GM21619 (cell line): ENCODE data around the gene ZNF512B.
"Not testable (repeated sequence)": the region's sequence is repeated elsewhere in the genome, so short reads cannot be mapped to it uniquely, and the experiment has no call there.

ENCODE experiments used
- ATAC-seq: cut with Tn5 transposase; IDR thresholded peaks from one replicate; pipeline ENCODE4 v1.9.1; 2021; ENCODE audit not compliant: unreplicated experiment

ZNF512B gene

DNA sequence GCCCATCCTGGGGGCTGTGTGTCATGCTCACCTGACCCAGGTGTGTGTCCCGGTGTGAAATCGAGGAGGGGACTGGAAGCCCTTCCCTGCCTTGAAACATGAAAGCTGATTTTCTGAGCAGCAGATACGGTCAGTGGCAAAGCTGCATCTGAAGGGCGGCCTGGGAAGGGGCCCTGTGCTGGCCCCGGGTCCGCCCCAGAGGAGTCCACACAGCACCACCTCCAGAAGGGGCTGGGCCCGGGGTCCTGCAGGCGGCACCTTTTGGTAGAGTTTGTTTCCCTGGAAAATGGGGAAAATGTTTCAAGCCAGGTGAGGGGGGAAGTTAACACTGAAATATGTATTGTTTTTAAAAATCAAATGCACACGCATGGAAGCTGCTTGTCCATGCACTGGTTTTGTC, 34.3 kb downstream of the ZNF512B start:
- no peak for ATAC-seq

DNA sequence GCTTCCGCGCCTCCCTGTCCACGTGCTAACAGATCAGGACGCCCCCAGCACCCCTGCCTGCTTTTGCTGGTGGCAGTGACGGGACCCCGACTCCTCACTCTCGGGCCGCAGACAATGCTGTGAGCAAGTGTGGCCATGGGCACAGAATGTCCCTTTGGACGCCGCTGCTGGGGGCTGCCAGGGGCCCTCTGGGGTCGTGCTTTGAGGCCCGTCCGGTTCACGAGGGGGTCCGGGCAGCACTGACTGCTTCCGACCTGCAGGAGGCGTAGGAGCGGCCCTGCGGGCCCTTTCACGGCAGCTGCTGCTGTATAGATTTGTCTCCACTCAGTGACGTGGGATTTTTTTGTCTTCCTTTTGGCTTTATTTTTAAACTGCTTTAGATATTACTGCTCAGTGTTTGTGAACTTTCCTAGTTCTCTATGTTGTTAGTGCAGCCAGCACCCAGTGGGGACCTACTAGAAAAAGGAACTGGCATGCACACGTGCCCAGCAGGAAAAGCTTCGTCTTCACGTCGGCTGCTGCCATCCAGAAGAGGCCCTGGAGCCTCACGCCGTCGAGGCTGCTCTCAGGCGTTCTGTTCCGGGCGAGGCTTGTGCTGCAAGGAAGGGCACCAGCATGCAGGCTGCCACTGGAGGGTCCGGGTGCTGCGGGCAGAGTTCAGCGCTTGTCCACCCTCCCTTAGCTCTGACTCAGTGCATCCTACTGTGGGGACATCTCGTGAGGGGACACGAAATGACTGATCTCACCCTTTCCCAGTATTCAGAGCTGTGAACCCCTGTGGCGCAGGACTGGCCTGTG, 35.3 kb downstream of the ZNF512B start:
- ATAC-seq = no peak

DNA sequence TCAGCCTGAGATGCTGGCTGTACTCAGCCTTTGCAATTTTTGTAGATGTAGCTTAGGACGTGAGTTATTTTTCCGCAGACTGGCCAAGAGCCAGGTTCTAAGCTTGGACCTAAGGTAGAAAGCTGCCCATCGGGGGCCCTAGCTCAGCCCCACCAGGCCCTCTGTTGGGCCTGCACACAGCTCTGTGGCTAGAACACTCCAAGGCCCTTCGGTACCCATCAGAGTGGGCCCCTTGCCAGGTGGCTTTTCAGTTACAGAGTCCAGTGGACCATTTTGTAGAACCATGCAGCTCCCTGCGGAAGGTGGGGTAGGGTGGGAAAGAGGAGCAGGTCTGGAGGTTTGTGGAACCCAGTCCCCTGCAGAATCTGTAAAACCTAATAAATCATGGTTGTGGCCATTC, 36.1 kb downstream of the ZNF512B start:
- ATAC-seq = no peak

DNA sequence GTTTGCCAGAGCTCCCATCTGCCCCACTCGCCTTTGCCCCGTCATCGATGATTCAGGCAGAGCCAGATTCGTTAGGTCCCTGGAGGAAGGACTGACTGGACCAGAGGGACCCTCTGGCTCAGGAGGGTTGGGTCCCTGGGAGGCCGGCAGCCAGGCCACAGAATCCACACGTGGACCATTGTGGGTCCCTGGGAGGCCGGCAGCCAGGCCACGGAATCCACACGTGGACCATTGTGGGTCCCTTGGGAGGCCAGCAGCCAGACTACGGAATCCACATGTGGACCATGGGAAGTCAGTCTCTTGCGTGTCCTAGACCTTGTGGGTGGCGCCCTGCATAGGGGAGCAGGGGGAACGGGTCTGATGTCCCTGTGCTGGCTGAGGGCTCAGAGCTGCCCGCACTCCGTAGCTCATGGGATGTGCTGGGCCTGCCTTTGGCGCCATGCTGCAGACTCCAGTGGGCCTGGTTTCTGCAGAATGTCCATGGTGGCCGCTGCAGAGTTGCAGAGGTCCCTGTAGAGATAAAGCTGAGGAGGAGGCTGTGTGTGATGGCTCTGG, 37.0 kb downstream of the ZNF512B start:
- ATAC-seq = no peak

DNA sequence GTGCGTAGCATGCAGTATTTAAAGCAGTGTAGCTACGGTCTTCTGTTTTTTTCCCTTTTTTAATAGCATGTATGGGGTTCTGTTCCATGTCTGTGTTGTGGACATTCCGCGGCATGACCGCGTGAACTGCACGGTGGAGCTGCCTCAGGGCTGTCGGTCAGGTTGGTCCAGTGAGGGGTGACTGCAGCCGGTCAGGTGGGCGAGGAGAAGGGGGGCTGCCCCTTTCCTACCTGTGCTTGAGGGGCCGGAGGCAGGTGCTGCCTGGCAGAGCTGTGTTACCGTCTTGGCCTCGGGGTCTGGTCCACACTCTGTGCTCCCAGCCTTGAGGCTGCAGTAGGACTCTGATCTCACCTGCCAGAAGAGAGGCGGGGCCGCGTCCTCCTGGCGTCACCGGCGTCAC, 38.0 kb downstream of the ZNF512B start:
- ATAC-seq = no peak

DNA sequence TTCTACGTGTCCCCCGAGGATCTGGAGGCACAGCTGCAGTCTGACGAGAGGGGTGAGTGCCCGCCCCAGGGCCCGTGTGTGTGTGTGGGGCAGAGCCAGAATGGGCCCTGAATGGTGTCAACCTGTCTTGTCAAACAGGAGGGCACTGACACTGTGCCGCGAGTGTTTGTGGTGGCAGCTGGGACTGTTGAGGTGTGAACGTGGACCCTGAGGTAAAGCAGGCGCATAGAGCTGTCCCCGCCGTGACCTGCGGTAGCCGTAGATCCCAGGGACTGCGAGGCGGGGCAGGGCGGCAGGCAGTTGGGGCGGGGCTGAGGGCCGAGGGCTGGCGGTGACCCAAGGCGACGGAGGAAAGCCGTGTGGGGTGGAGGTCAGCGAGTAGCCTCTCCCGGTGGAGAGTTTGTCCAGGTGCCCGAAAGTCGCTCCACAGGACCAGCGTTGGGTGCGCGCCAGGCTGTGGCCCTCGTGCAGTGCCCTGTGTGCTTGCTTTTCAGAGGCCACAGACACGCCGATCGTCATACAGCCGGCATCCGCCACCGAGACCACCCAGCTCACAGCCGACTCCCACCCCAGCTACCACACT, 38.7 kb downstream of the ZNF512B start:
- ATAC-seq = no peak

DNA sequence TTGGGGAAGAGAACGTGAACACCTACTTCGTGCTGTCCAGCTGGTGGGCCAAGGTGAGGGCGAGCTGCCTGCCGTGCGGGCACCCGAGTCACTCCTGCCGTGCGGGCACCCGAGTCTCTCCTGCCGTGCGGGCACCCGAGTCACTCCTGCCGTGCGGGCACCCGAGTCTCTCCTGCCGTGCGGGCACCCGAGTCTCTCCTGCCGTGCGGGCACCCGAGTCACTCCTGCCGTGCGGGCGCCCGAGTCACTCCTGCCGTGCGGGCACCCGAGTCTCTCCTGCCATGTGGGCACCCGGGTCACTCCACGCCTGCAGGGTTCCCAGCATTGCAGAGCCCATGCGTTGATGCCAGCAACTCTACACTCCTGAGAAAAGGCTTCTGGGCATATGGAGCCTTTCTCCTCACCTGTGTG, 40.3 kb downstream of the ZNF512B start:
- not testable (repeated sequence) for ATAC-seq

DNA sequence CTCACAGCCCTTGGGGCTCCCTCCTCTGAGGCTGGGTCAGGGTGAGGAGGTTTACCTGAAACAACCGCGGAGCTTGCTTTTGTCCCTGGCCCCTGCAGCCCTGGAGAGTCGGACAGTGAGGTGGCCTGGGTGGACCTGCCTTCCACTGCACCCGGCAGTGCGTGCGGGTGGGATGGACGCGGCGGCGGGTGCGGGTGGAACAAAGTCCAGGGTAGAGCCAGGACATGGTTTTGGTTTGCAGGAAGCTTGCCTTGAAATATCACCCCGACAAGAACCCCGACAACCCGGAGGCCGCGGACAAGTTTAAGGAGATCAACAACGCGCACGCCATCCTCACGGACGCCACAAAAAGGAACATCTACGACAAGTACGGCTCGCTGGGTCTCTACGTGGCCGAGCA, 40.7 kb downstream of the ZNF512B start:
- no peak for ATAC-seq

DNA sequence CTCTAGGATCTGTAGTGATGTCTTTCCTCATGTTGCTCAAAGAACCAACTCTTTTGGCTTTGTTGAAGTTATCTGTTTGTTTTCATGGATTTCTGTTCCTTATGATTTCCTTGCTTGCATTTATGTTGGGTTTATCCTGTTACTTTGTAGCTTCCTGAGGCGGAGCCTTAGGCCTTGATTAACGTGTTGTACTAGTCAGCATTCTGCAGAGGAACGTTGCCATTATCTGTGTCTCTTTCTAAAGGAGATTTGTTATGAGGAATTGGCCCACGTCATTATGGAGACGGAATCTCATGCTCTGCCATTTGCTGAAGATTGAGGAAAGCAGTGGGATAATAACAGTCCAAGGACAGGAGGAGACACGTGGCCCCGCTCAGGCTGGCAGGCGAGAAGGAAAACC, 43.4 kb downstream of the ZNF512B start:
- no peak for ATAC-seq

DNA sequence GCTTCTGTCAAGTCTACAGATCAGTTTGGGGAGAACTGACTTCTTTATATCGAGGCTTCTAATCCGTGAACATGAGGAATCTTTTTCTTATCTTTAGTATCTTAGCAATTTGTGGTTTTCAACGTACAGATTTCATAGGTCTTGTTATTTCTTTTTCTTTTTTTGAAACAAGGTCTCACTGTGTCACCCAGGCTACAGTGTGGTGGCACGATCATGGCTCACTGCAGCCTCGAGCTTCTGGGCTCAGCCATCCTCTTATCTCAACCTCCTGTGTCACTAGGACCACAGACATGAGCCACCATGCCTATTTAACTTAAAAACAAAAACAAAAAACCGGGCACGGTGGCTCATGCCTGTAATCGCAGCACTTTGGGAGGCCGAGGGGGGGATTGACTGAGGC, 45.5 kb downstream of the ZNF512B start:
- ATAC-seq = no peak

DNA sequence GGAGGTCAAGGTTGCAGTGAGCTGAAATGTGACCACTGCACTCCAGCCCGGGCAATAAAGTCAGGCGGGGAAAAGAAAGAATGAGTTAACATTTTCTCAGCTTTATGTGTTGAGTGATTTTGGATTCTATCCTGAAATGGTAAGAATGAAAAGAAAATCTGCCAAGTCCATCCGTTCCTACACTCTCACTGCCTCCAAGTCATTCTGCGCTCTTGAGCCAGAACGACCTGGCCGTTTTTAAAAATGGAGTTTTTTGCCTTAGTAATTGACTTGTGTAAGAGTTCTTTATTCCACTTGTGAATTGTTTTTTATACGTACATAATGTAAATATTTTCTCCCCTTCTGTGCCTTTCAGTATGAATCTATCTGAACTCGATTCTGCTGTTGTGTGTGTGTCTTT, 46.1 kb downstream of the ZNF512B start:
- no peak for ATAC-seq

DNA sequence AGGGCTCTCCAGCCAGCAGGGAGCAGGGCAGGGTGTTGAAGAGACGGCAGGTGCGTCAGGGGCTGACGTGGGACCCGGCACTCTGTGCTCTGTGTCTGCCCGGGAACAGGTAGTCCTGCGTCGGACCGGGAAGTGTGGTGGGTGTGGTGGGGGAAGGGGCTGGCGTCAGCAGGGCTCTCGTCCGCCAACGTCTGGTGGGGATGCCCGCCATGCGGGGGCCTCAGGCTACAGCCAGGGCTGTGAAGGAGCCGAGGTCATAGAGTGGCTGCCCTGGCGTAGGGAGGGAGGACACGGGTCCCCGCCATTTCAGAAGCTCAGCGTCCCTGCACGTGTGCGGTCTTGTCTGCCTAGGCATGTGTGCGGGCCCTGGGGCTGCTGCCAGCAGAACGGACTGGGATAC, 49.5 kb downstream of the ZNF512B start:
- ATAC-seq = no peak

DNA sequence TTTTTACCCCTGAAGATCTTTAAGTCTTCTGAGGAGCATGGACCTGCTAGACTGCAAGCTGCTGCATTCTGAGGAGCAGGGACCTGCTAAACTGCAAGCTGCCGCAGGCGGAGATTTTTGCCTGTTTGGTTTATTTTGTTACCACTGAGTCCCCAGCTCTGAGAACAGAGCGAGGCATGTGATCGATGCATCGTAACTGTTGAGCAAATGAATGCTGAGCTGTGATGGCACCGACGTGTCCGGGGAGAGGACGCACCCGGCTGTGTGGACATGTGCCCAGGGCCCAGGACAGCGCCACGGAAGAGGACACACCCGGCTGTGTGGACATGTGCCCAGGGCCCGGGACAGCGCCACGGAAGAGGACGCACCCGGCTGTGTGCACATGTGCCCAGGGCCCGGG, 50.6 kb downstream of the ZNF512B start:
- ATAC-seq = no peak

DNA sequence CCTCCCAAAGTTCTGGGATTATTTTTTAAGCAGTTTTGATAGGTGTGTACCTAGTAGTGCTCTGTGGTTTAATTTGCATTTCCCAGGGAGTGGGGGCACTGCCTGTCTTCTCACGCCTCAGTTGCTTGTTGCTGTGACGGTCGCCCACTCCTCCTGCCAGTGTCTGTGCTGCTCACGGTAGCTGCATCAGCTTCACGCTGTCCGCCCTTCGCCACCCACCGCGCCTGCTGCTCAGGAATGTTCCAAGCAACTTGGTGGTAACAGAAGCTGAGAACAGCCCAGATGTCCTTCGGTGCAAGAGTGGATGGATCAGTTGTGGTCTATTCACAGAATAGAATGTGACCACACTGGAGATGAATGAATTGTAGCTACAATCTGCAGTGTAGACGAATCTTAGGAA, 51.9 kb downstream of the ZNF512B start:
- no peak for ATAC-seq

DNA sequence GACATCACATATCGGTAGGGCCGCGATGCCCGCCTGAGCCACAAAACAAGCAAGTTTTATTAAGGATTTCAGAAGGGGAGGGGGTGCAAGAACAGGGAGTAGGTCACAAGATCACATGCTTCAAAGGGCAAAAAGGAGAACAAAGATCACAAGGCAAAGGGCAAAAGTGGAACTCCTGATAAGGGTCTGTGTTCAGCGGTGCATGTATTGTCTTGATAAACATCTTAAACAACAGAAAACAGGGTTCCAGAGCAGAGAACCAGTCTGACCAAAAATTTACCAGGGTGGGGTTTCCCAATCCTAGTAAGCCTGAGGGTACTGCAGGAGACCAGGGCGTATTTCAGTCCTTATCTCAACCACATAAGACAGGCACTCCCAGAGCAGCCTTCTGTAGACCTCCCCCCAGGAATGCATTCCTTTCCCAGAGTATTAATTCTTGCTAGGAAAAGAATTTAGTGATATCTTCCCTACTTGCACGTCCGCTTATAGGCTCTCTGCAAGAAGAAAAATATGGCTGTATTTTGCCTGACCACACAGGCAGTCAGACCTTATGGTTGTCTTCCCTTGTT, 53.3 kb downstream of the ZNF512B start:
- not testable (repeated sequence) for ATAC-seq

DNA sequence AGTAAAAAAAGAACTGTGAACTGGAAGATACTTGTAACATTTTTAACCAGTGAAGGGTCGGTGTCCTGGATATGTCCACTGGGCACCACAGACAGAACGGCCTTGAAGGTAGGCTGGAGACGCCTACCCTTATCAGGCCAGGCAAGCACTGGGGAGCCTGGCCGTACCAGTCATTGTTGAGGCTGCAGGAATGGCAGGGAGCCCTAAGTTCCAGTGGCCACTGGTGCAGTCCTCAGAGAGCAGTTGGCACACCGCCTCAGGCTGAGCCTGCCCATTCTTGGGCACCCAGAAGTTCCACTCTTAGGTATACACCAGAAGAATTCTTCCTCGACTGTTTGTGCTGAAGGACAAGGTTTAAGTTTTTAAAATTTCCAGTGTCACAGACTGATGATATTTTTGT, 54.3 kb downstream of the ZNF512B start:
- no peak for ATAC-seq

DNA sequence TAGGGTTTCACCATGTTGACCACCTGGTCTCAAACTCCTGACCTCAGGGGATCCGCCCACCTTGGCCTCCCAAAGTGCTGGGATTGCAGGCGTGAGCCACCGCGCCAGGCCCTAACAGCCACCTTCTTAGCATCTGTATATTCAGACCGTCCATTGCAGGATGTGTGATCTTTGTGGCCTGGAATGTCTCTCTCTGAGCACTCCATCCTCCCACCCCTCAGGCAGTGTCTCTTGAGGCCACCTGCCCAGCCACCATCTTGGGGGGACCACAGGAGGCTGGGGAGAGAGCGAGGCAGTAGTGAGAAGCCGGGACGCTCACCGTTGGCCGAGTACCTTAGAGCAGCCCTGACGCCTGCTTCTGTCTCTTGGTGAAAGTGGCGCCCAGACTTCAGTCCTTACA, 56.0 kb downstream of the ZNF512B start:
- ATAC-seq = no peak

DNA sequence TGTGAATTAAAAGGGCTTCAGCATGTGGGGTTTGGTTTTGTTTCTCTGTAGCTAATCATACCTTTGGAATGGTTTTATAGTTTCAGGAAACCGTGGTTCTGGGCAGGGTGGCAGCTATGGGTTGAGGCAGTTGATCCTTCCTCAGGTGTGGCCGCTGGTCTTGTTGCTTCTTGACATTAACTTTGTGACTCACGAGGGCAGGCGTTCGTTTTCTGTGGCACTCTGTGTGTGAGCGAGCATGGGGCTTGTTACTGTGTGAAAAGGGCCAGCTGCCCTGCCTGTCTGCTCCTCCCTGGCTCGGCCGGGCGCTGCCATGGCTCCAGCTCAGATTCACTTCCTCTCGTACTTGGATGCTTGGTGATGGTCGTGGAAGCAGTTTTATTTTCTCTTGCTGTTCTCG, 58.6 kb downstream of the ZNF512B start:
- ATAC-seq = no peak

DNA sequence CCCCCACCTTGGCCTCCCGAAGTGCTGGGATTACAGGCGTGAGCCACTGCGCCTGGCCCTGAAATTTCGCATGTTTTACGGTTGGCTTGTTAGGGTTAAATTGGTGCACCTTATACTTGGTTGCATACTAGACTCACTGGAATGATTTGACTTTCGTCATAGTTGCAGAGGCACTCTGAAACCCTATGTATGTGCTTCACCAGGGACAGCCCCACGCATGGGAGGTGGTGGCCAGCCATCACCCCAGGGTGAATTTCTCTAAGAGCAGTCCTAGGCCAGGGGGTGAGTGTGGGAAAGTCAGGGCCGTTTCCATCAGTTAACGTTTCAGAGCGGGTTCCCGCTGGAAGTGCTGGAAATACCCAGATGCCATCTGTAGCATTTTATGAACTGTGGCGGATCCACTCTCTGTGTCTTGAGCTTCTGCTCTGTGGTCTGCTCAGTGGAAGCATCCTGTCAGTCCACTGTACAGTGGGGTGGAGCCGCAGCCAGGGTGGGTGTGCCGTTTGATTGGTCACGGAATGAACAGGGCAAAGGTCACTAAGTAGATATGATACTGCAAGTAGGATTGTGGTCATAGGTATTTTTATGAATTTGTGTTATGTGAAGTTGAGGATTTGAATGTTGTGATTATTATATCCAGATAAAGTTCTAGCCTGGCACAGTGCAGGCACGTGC, 61.6 kb downstream of the ZNF512B start:
- no peak for ATAC-seq
